Right cardiac atrium (tissue), 5 donors: Measurements from ENCODE around the gene GNE. TPM values are rescaled to one million over a fixed set of nuclear protein-coding genes. Genes with fewer than 3 reads are reported as not detected.
A peak's percentile ranks its signal among the peaks of the same experiment; 100 is the strongest.

Source experiments
- ATAC-seq, 2 donors: fragments of 200-7000 bp; cut with Tn5 transposase; one replicate each; pipeline versions ENCODE4 v1.8.0 to v1.9.1; 2020; ENCODE audit warnings: moderate library complexity in 2 of 2, mild to moderate bottlenecking in 1 of 2
- DNase-seq, 3 donors: peaks; one replicate each; pipeline ENCODE4 v3.0.0-alpha.2; 2020
- H3K27ac ChIP-seq: one replicate; pipeline ENCODE4 v1.5.1; 2013; ENCODE audit warnings: mild to moderate bottlenecking, low read length, control low read depth, moderate library complexity
- H3K27me3 ChIP-seq: one replicate; pipeline ENCODE4 v1.6.1; 2013; ENCODE audit not compliant: control insufficient read depth, insufficient read depth
- H3K4me1 ChIP-seq: one replicate; pipeline ENCODE4 v1.6.1; 2013; ENCODE audit warnings: low read length; ENCODE audit not compliant: control insufficient read depth, insufficient read depth
- H3K4me3 ChIP-seq: one replicate; pipeline ENCODE4 v1.5.1; 2013; ENCODE audit warnings: low read length, control low read depth
- H3K9me3 ChIP-seq: one replicate; pipeline ENCODE4 v1.6.1; 2013; ENCODE audit warnings: low read length; ENCODE audit not compliant: control insufficient read depth
- WGBS: extraction: QIAGEN DNeasy Blood & Tissue Kit; methylation state at CpG from one replicate; pipeline ENCODE4 v1.1.7; 2013; 5-methylcytosine and 5-hydroxymethylcytosine counted together
- intact Hi-C, 4 donors: fragments of 100-400 bp; cut with DNase I; formaldehyde crosslinking; loops; one replicate each; pipeline versions ENCODE4 v1.11.0 to v1.14.0; 2022 to 2023
- polyA plus RNA-seq: library from polyadenylated mRNA; stranded (reverse); fragments of 200-250 nt; gene quantifications from one replicate; pipeline ENCODE4 v1.2.3, GENCODE V29; 2013
- total RNA-seq, 4 donors: library from RNA; stranded (reverse); fragmentation: NEBNext Ultra II Directional; extraction: Animal tissue kit (Norgen Biotek cat#: 25700); gene quantifications; one replicate each; pipeline ENCODE4 v1.2.1, GENCODE V29; 2021
- donor health status: healthy with polysubstance abuse.
- donor health status: DM: no; HTN: yes; CAD: no.
- donor health status: DM: no; HTN: no; CAD: no.
- donor health status: DM: no; HTN: yes; CAD: no; lungs with severe emphysema.
- donor health status: DM: yes; HTN: yes; CAD: no.

The GNE gene
- total and polyA plus RNA-seq, 5 donors = 7.7 to 16.7 (median 14.0) TPM

DNA sequence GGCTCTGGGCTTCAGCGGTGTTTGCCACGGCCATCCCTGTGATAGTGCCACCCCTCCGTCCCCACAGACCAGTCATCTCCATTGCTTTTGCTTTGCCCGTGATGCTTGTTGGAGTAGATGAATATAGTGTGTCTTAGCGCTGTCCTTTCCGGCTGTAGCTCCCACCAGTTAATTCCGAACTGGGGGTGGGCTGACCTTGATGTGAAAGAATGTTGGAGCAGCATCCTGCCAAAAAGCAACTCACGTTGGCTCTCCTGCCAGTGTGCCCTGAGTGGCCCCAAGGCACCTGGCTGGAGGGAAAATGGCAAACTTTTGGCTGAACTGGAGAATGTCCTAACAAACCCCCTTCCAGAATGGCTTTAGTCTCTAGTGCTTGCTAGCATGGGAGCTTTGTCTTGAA lies 47.5 kb downstream of the GNE start:
- 64% methylated on average over 8 of the region's 8 CpGs for WGBS
- peaks cover 37% of the 10 kb centered on the region for H3K4me1 ChIP-seq
- H3K27me3 ChIP-seq = no peaks in the 10 kb centered on the region
- no peak for ATAC-seq
- no peak overlapping the region for H3K4me3 ChIP-seq
- H3K9me3 ChIP-seq = no peaks in the 10 kb centered on the region
- no peak for DNase-seq
- peak overlapping the region; percentile 46 for H3K27ac ChIP-seq
- intact Hi-C loops = no loop called here

GRCh38 chr9:36208521-36209253 lies 49.6 kb downstream of the GNE start:
- intact Hi-C loops = no loop called here
- no peak for DNase-seq
- Histone ChIP-seq H3K9me3 (no peaks in the 10 kb centered on the region), H3K4me1 (peaks cover 35% of the 10 kb centered on the region), H3K4me3 (no peak overlapping the region), H3K27ac (peak overlapping the region; percentile 57), H3K27me3 (no peaks in the 10 kb centered on the region)
- no peak for ATAC-seq
- 56% methylated on average over 10 of the region's 10 CpGs for WGBS

DNA sequence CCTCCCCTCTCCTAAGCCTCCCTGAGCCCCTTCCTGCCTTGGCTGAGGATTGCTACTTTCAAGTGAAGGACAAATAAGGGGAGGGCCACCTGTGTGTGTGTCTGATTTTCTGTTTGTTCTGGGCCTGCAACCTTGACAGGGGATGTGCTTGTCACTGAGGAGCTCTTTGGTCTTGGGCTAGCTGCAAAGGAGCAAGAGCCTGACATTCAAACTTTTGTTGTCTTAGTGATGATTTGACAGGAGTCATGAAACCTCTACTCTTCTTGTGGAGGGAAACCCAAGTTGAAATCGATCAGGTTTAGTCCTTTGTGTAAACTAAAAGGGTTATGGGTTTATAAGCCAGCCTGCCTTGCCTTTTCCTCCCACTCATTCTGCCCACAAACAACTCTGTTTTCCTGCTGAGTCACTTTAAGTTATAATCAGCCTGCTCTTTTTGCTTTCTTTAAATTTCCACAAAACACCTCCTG lies 50.7 kb downstream of the GNE start:
- Histone ChIP-seq H3K9me3 (no peaks in the 10 kb centered on the region), H3K27me3 (no peaks in the 10 kb centered on the region), H3K4me1 (peaks cover 27% of the 10 kb centered on the region), H3K4me3 (no peak overlapping the region), H3K27ac (peak overlapping the region; percentile 85)
- intact Hi-C loops = no loop called here
- 48% methylated on average over 1 of the region's 1 CpG for WGBS
- DNase-seq (no peak), ATAC-seq (no peak)

- no peaks in the 10 kb centered on the region for H3K27me3 ChIP-seq
- no peak overlapping the region for H3K4me3 ChIP-seq
- intact Hi-C loops = no loop called here
- peaks cover 24% of the 10 kb centered on the region for H3K4me1 ChIP-seq
- no peaks in the 10 kb centered on the region for H3K9me3 ChIP-seq
- H3K27ac ChIP-seq = peak overlapping the region; percentile 85
- ATAC-seq = peak; percentile 54 to 56
- DNase-seq = peak in 2 of 3 donors; percentile 47 to 64
- WGBS = 39% methylated on average over 4 of the region's 4 CpGs
Measured at GRCh38 chr9:36207016-36207415, 51.2 kb downstream of the GNE start.

DNA sequence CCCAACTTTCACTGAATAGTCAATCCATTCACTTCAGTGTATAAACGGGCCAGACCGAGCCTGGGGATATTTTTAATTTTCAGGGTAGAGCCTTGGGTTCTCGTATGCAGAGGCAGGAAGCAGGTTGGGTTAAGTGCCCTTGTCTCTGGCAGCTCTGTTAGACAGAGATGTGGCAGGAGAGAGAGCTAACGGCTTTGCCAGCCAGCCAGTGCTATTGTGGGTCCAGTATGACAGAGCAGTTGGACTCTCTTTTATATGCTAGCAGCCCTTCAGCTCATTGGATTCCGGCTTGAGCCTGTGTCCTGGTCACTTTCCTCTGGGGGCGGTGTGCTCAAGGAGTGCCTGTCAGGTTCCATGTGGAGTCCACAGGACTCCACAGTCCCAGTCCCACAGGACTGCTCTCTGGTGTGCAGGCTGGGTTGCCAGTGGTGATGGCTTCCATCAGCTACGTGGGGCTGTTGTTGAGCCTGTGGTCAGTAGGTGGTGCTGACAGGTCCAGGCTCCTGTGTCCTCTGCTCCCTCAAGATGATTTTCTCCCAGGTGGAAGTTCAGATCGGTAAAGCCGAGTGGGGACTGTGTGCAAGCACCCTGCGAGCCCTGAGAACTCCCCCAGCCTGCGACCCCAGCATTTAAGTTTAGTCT lies 53.2 kb downstream of the GNE start:
- Histone ChIP-seq H3K9me3 (no peaks in the 10 kb centered on the region), H3K27me3 (no peaks in the 10 kb centered on the region), H3K4me1 (peaks cover 13% of the 10 kb centered on the region), H3K4me3 (no peak overlapping the region), H3K27ac (peak overlapping the region; percentile 17)
- DNase-seq (no peak), ATAC-seq (peak; percentile 15 to 39)
- WGBS = 77% methylated on average over 11 of the region's 11 CpGs
- intact Hi-C loops = no loop called here

DNA sequence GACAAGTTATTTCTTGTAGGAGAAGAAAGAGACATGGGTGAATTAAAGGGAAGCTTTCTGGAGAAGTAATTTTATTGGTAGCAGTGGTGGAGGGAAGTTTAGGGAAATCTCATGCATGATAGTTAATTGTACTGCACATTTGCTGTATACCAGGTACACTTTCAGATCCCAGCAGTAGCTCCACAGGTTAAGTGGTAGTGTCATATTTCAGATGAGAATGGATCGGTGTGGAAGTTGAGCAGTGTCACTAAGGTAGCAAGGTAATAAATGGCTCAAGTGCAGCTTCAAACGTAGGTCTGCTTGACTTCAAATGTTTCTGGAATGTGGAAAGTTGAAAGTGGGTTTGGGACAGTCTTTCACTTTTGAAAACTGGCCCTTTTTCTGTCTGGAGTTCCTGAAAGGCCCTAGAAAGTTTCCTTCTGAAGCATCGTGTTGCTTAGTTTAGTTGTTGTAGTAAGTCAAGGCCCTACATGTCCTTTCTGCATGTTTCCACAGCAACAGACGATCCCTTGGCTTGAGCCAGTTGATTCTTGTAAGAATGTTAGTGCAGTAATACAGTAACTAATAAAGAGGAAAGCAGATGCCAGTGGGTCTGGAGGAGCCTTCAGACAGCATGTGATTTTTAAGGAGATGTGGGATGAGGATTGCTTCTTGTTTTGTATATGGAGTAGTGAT lies 63.8 kb downstream of the GNE start:
- Histone ChIP-seq H3K27me3 (no peaks in the 10 kb centered on the region), H3K27ac (no peak overlapping the region), H3K9me3 (no peaks in the 10 kb centered on the region), H3K4me3 (no peak overlapping the region), H3K4me1 (peaks cover 14% of the 10 kb centered on the region)
- intact Hi-C loops = no loop called here
- ATAC-seq (no peak), DNase-seq (no peak)
- WGBS = 47% methylated on average over 4 of the region's 4 CpGs

GRCh38 chr9:36193023-36193422 lies 65.2 kb downstream of the GNE start:
- H3K27me3 ChIP-seq = no peaks in the 10 kb centered on the region
- peak overlapping the region; percentile 87 for H3K4me3 ChIP-seq
- H3K9me3 ChIP-seq = no peaks in the 10 kb centered on the region
- ATAC-seq (no peak), DNase-seq (no peak)
- H3K4me1 ChIP-seq = peaks cover 14% of the 10 kb centered on the region
- intact Hi-C loops = no loop called here
- 60% methylated on average over 3 of the region's 3 CpGs for WGBS
- H3K27ac ChIP-seq = no peak overlapping the region

- DNase-seq (no peak), ATAC-seq (no peak)
- intact Hi-C loops = no loop called here
- H3K27me3 ChIP-seq = no peaks in the 10 kb centered on the region
- WGBS = 71% methylated on average over 4 of the region's 4 CpGs
- no peaks in the 10 kb centered on the region for H3K9me3 ChIP-seq
- H3K4me3 ChIP-seq = peak overlapping the region; percentile 87
- peaks cover 14% of the 10 kb centered on the region for H3K4me1 ChIP-seq
- H3K27ac ChIP-seq = no peak overlapping the region
Measured at GRCh38 chr9:36192196-36192595, 66.1 kb downstream of the GNE start.

GRCh38 chr9:36191686-36192085 lies 66.6 kb downstream of the GNE start:
- DNase-seq (no peak), ATAC-seq (no peak)
- Histone ChIP-seq H3K4me1 (peaks cover 14% of the 10 kb centered on the region), H3K27me3 (no peaks in the 10 kb centered on the region), H3K27ac (no peak overlapping the region), H3K4me3 (peak overlapping the region; percentile 87), H3K9me3 (no peaks in the 10 kb centered on the region)
- intact Hi-C loops = no loop called here
- 1% methylated on average over 7 of the region's 7 CpGs for WGBS

GRCh38 chr9:36191290-36191645 lies 67.0 kb downstream of the GNE start:
- H3K4me1 ChIP-seq = peaks cover 14% of the 10 kb centered on the region
- H3K9me3 ChIP-seq = no peaks in the 10 kb centered on the region
- intact Hi-C loops = no loop called here
- peak overlapping the region; percentile 81 for H3K27ac ChIP-seq
- ATAC-seq (peak; percentile 1 to 35), DNase-seq (peak in 1 of 3 donors; percentile 67)
- WGBS = under 1% methylated on average over 18 of the region's 18 CpGs
- H3K27me3 ChIP-seq = no peaks in the 10 kb centered on the region
- peak overlapping the region; percentile 87 for H3K4me3 ChIP-seq
